Spleen (tissue), 11 donors: ENCODE results near the gene ERGIC1. TPM values are rescaled to one million over a fixed set of nuclear protein-coding genes. Genes with fewer than 3 reads are reported as not detected.

Experiments
- DNase-seq: peaks from one replicate; pipeline ENCODE4 v3.0.0-alpha.2; 2020
- H3K27ac ChIP-seq, 8 donors: fragments of 200-600 bp; sonication (generic) in 7 of 8; 1 replicate in 4 of 8; 2 replicates in 4 of 8; pipeline versions ENCODE4 v1.5.0 to v1.8.0; 2016 to 2021; ENCODE audit warnings: inconsistent platforms in 4 of 8, mild to moderate bottlenecking in 4 of 8, moderate library complexity in 1 of 8
- H3K27me3 ChIP-seq, 7 donors: fragments of 200-600 bp; sonication (generic) in 6 of 7; replicated peaks in 1 of 7; 1 replicate in 4 of 7; 2 replicates in 3 of 7; pipeline versions ENCODE4 v1.5.0 to v1.8.0; 2016 to 2021; ENCODE audit warnings: inconsistent platforms in 3 of 7, mild to moderate bottlenecking in 1 of 7
- H3K36me3 ChIP-seq, 6 donors: fragments of 200-600 bp; sonication (generic) in 5 of 6; 1 replicate in 4 of 6; 2 replicates in 2 of 6; pipeline versions ENCODE4 v1.5.0 to v1.8.0; 2016 to 2021; ENCODE audit warnings: inconsistent platforms in 2 of 6
- H3K4me1 ChIP-seq, 6 donors: fragments of 200-600 bp; sonication (generic) in 5 of 6; 1 replicate in 3 of 6; 2 replicates in 3 of 6; pipeline versions ENCODE4 v1.5.0 to v1.8.0; 2016 to 2021; ENCODE audit warnings: inconsistent platforms in 3 of 6
- H3K4me3 ChIP-seq, 8 donors: fragments of 200-600 bp; sonication (generic) in 7 of 8; 1 replicate in 4 of 8; 2 replicates in 4 of 8; pipeline versions ENCODE4 v1.5.0 to v1.8.0; 2016 to 2021; ENCODE audit warnings: inconsistent platforms in 4 of 8, mild to moderate bottlenecking in 4 of 8, moderate library complexity in 2 of 8
- H3K9me3 ChIP-seq, 8 donors: fragments of 200-600 bp; sonication (generic) in 7 of 8; 1 replicate in 4 of 8; 2 replicates in 4 of 8; pipeline versions ENCODE4 v1.5.0 to v1.8.0; 2016 to 2021; ENCODE audit warnings: inconsistent platforms in 4 of 8
- POLR2A ChIP-seq, 3 donors: fragments of 450-650 bp; IDR thresholded peaks; one replicate each; pipeline ENCODE4 v1.5.1; 2017; ENCODE audit warnings: antibody characterized with exemption in 3 of 3, mild to moderate bottlenecking in 1 of 3
- POLR2AphosphoS5 ChIP-seq, 3 donors: sonication (generic); formaldehyde crosslinking; IDR thresholded peaks; one replicate each; pipeline ENCODE4 v1.5.1; 2017; ENCODE audit warnings: antibody characterized with exemption in 3 of 3
- WGBS, 5 donors: extraction: QIAGEN DNeasy Blood & Tissue Kit in 3 of 5; methylation state at CpG; one replicate each; pipeline versions ENCODE4 v1.1.5 to v1.1.7; 2013 to 2018; 5-methylcytosine and 5-hydroxymethylcytosine counted together
- intact Hi-C: fragments of 100-400 bp; cut with DNase I; formaldehyde crosslinking; loops from one replicate; pipeline ENCODE4 v1.15.0; 2023; ENCODE audit warnings: low total_unique reads
- polyA plus RNA-seq, 3 donors: library from polyadenylated mRNA; stranded (reverse); fragments of 200-250 nt; gene quantifications; one replicate each; pipeline ENCODE4 v1.2.1, GENCODE V29; 2013
- total RNA-seq, 7 donors: library from RNA; depleted of rRNA in 3 of 7; stranded (reverse); fragments of >200 nt in 3 of 7; fragmentation: NEBNext Ultra II Directional in 4 of 7; extraction: Animal tissue kit (Norgen Biotek cat#: 25700) in 4 of 7; gene quantifications; one replicate each; pipeline versions ENCODE4 v1.1.0 to v1.2.1, GENCODE V29; 2016 to 2021
- TF ChIP-seq, protein P1 (sequence below), 11 experiments: fragments of 200-600 bp in 7 of 11; fragments of 450-650 bp in 4 of 11; sonication (generic) in 4 of 11; IDR thresholded peaks in 8 of 11; conservative IDR thresholded peaks in 3 of 11; 1 replicate in 7 of 11; 2 replicates in 4 of 11; pipeline versions ENCODE4 v1.4.0 to v1.8.0; 2016 to 2021; ENCODE audit warnings: antibody characterized with exemption in 11 of 11, inconsistent platforms in 4 of 11, mild to moderate bottlenecking in 1 of 11
- donor health status: healthy with polysubstance abuse.
- donor health status: DM: no; HTN: no; CAD: no; lungs with moderate emphysema.
- donor health status: DM: no; HTN: no; CAD: no.
- donor health status: Bipolar disorder and iron deficiency.
- donor health status: healthy.
- donor health status: DM: no; HTN: no; CAD: no.
- donor health status: DM: yes; HTN: yes; CAD: no.

ERGIC1 gene
- total and polyA plus RNA-seq, 10 donors = 36.9 to 166 (median 125) TPM

- Histone ChIP-seq H3K9me3 (no peaks in the 10 kb centered on the region), H3K4me1 (peaks cover 7 to 77% (median 32%) of the 10 kb centered on the region in 6 donors), H3K27ac (peak overlapping the region in 7 of 8 donors; percentile 51 to 91 (median 86)), H3K27me3 (no peaks in the 10 kb centered on the region), H3K36me3 (peaks cover 0 to 73% (median 22%) of the 10 kb centered on the region in 6 donors), H3K4me3 (peak overlapping the region in 1 of 8 donors; percentile 54)
- DNase-seq = no peak
- 87 to 95% (median 93%) methylated on average over 6 of the region's 6 CpGs for WGBS, 5 donors
- TF ChIP-seq, protein P1, sequence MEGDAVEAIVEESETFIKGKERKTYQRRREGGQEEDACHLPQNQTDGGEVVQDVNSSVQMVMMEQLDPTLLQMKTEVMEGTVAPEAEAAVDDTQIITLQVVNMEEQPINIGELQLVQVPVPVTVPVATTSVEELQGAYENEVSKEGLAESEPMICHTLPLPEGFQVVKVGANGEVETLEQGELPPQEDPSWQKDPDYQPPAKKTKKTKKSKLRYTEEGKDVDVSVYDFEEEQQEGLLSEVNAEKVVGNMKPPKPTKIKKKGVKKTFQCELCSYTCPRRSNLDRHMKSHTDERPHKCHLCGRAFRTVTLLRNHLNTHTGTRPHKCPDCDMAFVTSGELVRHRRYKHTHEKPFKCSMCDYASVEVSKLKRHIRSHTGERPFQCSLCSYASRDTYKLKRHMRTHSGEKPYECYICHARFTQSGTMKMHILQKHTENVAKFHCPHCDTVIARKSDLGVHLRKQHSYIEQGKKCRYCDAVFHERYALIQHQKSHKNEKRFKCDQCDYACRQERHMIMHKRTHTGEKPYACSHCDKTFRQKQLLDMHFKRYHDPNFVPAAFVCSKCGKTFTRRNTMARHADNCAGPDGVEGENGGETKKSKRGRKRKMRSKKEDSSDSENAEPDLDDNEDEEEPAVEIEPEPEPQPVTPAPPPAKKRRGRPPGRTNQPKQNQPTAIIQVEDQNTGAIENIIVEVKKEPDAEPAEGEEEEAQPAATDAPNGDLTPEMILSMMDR (IDR thresholded peaks at IDR 0.05 in 8 of 11, conservative IDR thresholded peaks at IDR 0.05 in 3 of 11) = no peak
- TF ChIP-seq POLR2A (IDR thresholded peaks at IDR 0.05) (no peak), POLR2AphosphoS5 (IDR thresholded peaks at IDR 0.05) (no peak)
- intact Hi-C loops = no loop called here
These were observed 52.4 kb downstream of the ERGIC1 start for GRCh38 chr5:172886476-172886875.

DNA sequence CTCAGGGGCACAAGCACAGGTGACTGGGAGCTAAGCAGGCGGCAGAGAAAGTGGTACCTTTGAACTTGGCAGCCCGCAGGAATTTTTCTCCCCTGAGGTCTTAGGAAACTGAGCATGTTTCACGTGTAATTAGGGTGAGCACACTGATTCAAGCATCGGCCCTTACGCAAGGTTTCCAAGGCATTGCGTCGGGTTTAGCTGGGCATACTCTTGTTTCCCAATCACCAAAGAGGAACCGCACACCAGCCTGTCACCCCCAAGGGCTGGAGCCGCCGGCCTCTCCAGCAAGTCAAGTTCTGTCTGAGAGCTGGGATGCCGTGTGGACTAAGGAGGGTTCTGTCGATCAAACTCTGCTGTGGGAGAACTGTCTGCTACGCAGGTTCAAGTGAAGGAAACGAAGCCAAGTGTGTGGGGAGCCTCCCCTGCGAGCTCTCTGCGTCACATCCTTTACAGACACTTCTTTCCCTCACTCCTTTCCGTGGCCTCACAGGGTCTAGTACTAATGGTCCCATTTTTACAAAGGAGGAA is 53.0 kb downstream of the ERGIC1 start:
- Histone ChIP-seq H3K9me3 (no peaks in the 10 kb centered on the region), H3K36me3 (peaks cover 0 to 79% (median 22%) of the 10 kb centered on the region in 6 donors), H3K4me1 (peaks cover 7 to 75% (median 29%) of the 10 kb centered on the region in 6 donors), H3K4me3 (peak overlapping the region in 1 of 8 donors; percentile 54), H3K27me3 (no peaks in the 10 kb centered on the region), H3K27ac (peak overlapping the region; percentile 45 to 91 (median 86))
- WGBS, 5 donors = 37 to 67% (median 40%) methylated on average over 17 of the region's 17 CpGs
- TF ChIP-seq, protein P1 (IDR thresholded peaks at IDR 0.05 in 8 of 11, conservative IDR thresholded peaks at IDR 0.05 in 3 of 11) = no peak
- TF ChIP-seq POLR2AphosphoS5 (IDR thresholded peaks at IDR 0.05) = peak; percentile 65 to 88 (median 84)
- DNase-seq = peak; percentile 92
- intact Hi-C loops = no loop called here

- H3K27me3 ChIP-seq = no peaks in the 10 kb centered on the region
- H3K4me1 ChIP-seq = peaks cover 7 to 74% (median 33%) of the 10 kb centered on the region in 6 donors
- no peak for DNase-seq
- H3K9me3 ChIP-seq = no peaks in the 10 kb centered on the region
- TF ChIP-seq POLR2A (IDR thresholded peaks at IDR 0.05) (no peak), POLR2AphosphoS5 (IDR thresholded peaks at IDR 0.05) (peak in 2 of 3 donors; percentile 22 to 62)
- TF ChIP-seq, protein P1 (IDR thresholded peaks at IDR 0.05 in 8 of 11, conservative IDR thresholded peaks at IDR 0.05 in 3 of 11) = no peak
- H3K36me3 ChIP-seq = peaks cover 0 to 79% (median 22%) of the 10 kb centered on the region in 6 donors
- 39 to 69% (median 47%) methylated on average over 8 of the region's 8 CpGs for WGBS, 5 donors
- H3K4me3 ChIP-seq = peak overlapping the region in 1 of 8 donors; percentile 54
- H3K27ac ChIP-seq = peak overlapping the region; percentile 45 to 91 (median 86)
- intact Hi-C loops = no loop called here
These were observed 53.6 kb downstream of the ERGIC1 start for GRCh38 chr5:172887692-172888091.

DNA sequence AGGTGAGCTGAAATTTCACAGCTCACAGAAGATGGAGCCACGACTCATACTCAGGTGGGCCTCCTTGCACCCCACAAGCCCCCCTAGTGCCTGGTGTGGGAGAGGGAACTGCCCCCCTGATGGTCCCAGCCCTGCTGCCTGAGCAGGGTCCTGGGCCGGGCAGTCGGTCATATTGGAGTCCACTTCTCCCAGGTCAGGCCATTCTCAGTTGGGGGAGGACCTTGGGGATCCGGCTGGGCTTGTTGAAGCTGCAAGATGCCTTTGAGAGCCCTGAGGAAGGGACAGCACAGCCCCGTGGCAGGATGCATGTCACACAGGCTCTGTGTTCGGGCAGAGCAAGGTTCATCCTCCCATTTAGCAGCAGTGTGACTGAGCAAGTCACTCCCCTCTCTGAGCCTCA is 56.6 kb downstream of the ERGIC1 start:
- H3K27me3 ChIP-seq = no peaks in the 10 kb centered on the region
- H3K4me3 ChIP-seq = no peak overlapping the region
- WGBS, 5 donors = 75 to 85% (median 84%) methylated on average over 5 to 6 of the region's 6 CpGs
- no peak for DNase-seq
- H3K4me1 ChIP-seq = peaks cover 6 to 61% (median 29%) of the 10 kb centered on the region in 6 donors
- intact Hi-C loops = no loop called here
- H3K36me3 ChIP-seq = peaks cover 0 to 83% (median 22%) of the 10 kb centered on the region in 6 donors
- TF ChIP-seq, protein P1 (IDR thresholded peaks at IDR 0.05 in 8 of 11, conservative IDR thresholded peaks at IDR 0.05 in 3 of 11) = no peak
- TF ChIP-seq POLR2AphosphoS5 (IDR thresholded peaks at IDR 0.05) = peak in 2 of 3 donors; percentile 20 to 27
- H3K9me3 ChIP-seq = no peaks in the 10 kb centered on the region
- peak overlapping the region in 3 of 8 donors; percentile 25 to 80 (median 74) for H3K27ac ChIP-seq
